HepG2 (cell line): ENCODE measurements around the gene GPC6.

Experiments
- FOXJ3 ChIP-seq: sonication (generic); formaldehyde crosslinking; IDR thresholded peaks from 2 replicates; pipeline ENCODE4 v1.4.0; 2020; ENCODE audit warnings: missing genetic modification reagents, mild to moderate bottlenecking, borderline replicate concordance
- PHF20 ChIP-seq: sonication (generic); formaldehyde crosslinking; IDR thresholded peaks from 2 replicates; pipeline ENCODE4 v1.5.0; 2020; ENCODE audit warnings: mild to moderate bottlenecking, missing genetic modification reagents
- REST ChIP-seq, 2 experiments: IDR thresholded peaks; 2 replicates each; pipeline ENCODE4 v1.6.1; 2011 to 2012; ENCODE audit warnings: low read length in 2 of 2, borderline replicate concordance in 1 of 2, low read depth in 1 of 2, mild to moderate bottlenecking in 1 of 2, moderate library complexity in 1 of 2
- TF ChIP-seq, protein P1 (sequence below): sonication (generic); formaldehyde crosslinking; IDR thresholded peaks from 2 replicates; pipeline ENCODE4 v1.5.0; 2020; ENCODE audit warnings: mild to moderate bottlenecking, missing genetic modification reagents, moderate library complexity
- TF ChIP-seq, protein P2 (sequence below): sonication (generic); formaldehyde crosslinking; IDR thresholded peaks from 2 replicates; pipeline ENCODE4 v1.8.1; 2023; ENCODE audit warnings: mild to moderate bottlenecking, inconsistent platforms, moderate library complexity, missing genetic modification reagents, borderline replicate concordance

GRCh38 chr13:93316841-93317240 lies 90.2 kb downstream of the GPC6 start:
- no peak for TF ChIP-seq PHF20 (CRISPR knock-in tag)
- TF ChIP-seq, protein P1, sequence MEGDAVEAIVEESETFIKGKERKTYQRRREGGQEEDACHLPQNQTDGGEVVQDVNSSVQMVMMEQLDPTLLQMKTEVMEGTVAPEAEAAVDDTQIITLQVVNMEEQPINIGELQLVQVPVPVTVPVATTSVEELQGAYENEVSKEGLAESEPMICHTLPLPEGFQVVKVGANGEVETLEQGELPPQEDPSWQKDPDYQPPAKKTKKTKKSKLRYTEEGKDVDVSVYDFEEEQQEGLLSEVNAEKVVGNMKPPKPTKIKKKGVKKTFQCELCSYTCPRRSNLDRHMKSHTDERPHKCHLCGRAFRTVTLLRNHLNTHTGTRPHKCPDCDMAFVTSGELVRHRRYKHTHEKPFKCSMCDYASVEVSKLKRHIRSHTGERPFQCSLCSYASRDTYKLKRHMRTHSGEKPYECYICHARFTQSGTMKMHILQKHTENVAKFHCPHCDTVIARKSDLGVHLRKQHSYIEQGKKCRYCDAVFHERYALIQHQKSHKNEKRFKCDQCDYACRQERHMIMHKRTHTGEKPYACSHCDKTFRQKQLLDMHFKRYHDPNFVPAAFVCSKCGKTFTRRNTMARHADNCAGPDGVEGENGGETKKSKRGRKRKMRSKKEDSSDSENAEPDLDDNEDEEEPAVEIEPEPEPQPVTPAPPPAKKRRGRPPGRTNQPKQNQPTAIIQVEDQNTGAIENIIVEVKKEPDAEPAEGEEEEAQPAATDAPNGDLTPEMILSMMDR (CRISPR knock-in tag): no peak
- no peak for TF ChIP-seq FOXJ3
- TF ChIP-seq, protein P2, sequence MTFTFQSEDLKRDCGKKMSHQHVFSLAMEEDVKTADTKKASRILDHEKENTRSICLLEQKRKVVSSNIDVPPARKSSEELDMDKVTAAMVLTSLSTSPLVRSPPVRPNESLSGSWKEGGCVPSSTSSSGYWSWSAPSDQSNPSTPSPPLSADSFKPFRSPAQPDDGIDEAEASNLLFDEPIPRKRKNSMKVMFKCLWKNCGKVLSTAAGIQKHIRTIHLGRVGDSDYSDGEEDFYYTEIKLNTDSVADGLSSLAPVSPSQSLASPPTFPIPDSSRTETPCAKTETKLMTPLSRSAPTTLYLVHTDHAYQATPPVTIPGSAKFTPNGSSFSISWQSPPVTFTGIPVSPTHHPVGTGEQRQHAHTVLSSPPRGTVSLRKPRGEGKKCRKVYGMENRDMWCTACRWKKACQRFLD: no peak
- no peak for TF ChIP-seq REST (IDR thresholded peaks at IDR 0.05; ENCODE audit: borderline replicate concordance in 1 of 2, low read depth in 1 of 2, low read length in 2 of 2)
